Epithelial cell of esophagus (primary cell): ENCODE results near the gene USH2A.

Experiments
- DNase-seq: peaks from one replicate; pipeline ENCODE4 v3.0.0; 2010; ENCODE audit warnings: low read depth
- H3K4me3 ChIP-seq: 2 replicates; pipeline ENCODE4 v1.5.1; 2011; ENCODE audit warnings: mild to moderate bottlenecking, low read length, control low read depth
- TF ChIP-seq, protein P1 (sequence below): IDR thresholded peaks from 2 replicates; pipeline ENCODE4 v1.5.1; 2011; ENCODE audit warnings: low read depth, mild to moderate bottlenecking, low read length, control low read depth, inconsistent platforms; ENCODE audit not compliant: insufficient read depth; ENCODE audit errors: missing control alignments

USH2A gene

DNA sequence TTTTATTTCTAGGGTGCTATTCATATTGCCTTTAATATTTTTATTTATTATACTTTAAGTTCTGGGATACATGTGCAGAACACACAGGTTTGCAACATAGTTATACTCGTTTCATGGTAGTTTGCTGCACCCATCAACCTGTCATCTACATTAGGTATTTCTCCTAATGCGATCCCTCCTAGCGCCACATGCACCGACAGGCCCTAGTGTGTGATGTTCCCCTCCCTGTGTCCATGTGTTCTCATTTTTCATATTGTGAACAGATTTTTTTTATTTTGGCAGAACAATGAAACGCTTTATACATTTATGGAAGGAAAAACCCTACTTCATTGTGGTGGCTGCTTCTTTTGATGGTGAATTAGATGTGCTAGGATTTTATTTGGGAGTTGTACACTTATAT lies 14.4 kb upstream of the USH2A start:
- TF ChIP-seq, protein P1, sequence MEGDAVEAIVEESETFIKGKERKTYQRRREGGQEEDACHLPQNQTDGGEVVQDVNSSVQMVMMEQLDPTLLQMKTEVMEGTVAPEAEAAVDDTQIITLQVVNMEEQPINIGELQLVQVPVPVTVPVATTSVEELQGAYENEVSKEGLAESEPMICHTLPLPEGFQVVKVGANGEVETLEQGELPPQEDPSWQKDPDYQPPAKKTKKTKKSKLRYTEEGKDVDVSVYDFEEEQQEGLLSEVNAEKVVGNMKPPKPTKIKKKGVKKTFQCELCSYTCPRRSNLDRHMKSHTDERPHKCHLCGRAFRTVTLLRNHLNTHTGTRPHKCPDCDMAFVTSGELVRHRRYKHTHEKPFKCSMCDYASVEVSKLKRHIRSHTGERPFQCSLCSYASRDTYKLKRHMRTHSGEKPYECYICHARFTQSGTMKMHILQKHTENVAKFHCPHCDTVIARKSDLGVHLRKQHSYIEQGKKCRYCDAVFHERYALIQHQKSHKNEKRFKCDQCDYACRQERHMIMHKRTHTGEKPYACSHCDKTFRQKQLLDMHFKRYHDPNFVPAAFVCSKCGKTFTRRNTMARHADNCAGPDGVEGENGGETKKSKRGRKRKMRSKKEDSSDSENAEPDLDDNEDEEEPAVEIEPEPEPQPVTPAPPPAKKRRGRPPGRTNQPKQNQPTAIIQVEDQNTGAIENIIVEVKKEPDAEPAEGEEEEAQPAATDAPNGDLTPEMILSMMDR = no peak
- no peak overlapping the region for H3K4me3 ChIP-seq

DNA sequence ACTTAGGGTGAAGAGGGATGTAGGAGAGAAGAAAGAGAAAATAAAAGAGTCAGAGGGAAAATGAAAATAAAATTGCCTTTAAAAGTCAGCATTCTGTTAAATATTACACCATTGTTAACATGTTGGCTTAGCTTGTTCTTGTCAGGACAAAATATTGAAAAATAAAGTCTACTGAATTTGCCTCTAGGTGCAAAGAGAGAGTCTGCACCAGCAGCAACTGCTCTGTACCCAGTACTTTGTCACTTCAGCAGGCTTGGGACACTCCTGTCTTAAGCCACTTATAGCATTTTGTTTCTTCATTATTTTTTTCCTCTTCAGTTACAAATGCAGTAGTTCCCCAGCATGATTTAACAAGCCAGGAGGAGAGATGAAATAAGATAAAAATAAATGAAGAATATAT lies 11.0 kb upstream of the USH2A start:
- TF ChIP-seq, protein P1 = no peak
- no peak overlapping the region for H3K4me3 ChIP-seq
- no peak for DNase-seq

More for the DNA sequence above, 14.4 kb upstream of the USH2A start:
- DNase-seq = no peak

DNA sequence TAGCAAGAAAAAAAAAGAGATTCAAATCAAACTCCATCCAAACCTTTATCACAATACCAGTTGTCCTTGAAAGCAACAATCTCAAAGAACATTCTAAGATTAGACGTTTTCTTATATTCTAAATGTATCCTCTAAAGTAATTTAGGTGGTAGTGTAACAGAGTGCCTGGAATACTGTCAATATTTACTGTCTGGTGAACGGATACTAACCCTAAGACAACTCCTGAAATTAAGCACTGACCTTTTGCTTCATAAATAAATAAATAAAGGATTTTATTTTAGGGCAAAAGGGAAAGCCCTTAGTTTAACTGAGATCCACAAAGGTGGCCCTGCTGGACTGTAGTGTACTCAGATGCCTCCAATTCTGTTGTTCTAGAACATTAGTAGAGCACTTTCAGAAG lies 9.9 kb upstream of the USH2A start:
- H3K4me3 ChIP-seq = no peak overlapping the region
- TF ChIP-seq, protein P1 = no peak
- no peak for DNase-seq

DNA sequence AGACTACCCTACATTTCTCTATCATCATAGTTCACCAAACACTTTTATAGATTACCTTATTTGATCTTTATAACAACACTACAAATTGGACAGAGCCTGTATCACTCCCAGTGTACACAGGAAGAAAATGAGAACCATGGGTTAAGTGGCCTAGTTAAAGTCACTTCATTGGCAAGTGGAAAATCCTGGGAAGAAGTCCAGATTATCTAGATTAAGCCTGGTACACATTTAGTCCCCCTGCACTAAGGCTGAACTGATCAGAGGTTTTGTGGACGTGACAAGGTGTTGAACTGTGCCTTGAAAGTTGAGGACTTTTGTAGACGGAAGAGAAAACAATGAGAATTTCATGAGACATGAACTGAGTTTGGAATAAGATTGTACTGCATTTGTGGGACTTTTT lies 7.5 kb upstream of the USH2A start:
- DNase-seq = no peak
- TF ChIP-seq, protein P1 = no peak
- H3K4me3 ChIP-seq = no peak overlapping the region

DNA sequence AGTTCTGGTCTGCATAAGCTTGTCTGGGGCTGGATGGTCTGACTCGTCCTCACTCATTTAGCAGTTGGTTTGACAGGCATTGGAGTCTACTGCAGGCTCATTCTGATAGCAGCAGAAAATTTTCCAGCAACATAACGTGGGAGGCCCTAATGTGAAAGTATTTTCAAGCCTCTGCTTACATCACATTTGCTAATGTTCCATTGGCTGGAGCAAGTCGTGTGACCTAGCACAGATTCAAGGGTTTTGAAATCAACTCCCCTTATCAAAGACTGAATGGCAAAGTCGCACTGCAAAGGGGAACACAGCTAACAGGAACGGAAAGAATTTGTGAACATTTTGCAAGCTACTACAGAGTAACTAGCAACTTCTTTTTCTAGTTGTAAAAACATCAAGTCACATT lies 2.3 kb upstream of the USH2A start:
- TF ChIP-seq, protein P1 = no peak
- no peak overlapping the region for H3K4me3 ChIP-seq
- no peak for DNase-seq

DNA sequence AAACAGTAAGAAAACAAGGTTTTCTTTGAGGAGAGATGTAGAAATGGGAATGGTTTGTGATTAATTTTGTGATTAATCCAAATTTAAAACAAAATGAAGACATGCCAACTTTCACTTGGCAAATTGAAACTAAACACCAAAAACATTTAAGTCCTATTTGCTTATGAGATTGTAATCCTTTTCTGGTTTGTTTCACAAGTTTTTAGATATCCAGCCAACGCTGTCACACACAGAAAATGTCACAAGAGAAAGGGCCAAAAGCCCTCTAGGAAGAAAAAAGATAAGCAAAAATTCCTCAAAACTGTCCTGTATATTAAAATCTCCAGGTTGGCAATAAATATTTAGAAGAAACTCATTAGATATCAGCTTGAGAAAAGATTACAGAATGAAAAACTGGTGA lies 2.5 kb downstream of the USH2A start:
- TF ChIP-seq, protein P1 = no peak
- no peak overlapping the region for H3K4me3 ChIP-seq
- no peak for DNase-seq

DNA sequence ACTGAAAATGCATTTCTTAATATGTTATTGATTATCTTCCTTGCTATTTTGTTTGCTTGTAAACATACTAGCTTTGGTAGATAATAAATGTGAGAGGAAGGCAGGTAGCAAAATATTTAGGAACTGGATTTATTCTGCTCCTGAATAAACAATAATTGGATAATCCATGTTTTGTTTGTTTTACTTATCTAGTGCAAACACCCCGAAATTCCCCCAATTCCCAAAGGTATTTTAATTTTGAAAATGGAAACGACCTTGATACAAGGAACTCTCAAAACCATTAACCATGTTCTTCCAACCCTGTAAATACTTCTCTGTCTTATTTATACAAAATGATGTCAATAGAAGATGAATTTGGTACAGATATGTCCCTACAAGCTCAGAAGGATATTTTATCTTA lies 3.0 kb downstream of the USH2A start:
- no peak overlapping the region for H3K4me3 ChIP-seq
- TF ChIP-seq, protein P1 = no peak
- DNase-seq = no peak
